H1 (cell line): ENCODE results near the gene WNT1. TPM values are rescaled to one million over a fixed set of nuclear protein-coding genes. Genes with fewer than 3 reads are reported as not detected.
A peak's percentile ranks its signal among the peaks of the same experiment; 100 is the strongest.

ENCODE experiments used
- ASH2L ChIP-seq: fragments of 200-600, 300-600 bp; sonication (generic); IDR thresholded peaks from one replicate; pipeline ENCODE4 v1.7.1; 2017; ENCODE audit warnings: low read length
- BACH1 ChIP-seq: IDR thresholded peaks from 2 replicates; pipeline ENCODE4 v1.6.1; 2012; ENCODE audit warnings: low read length, improper control_type of control experiment
- BCL11A ChIP-seq, 2 experiments: IDR thresholded peaks; one replicate each; pipeline ENCODE4 v1.6.1; 2011; ENCODE audit warnings: low read depth in 2 of 2, low read length in 2 of 2, mild to moderate bottlenecking in 2 of 2
- BRCA1 ChIP-seq: IDR thresholded peaks from 2 replicates; pipeline ENCODE4 v1.6.1; 2012; ENCODE audit warnings: low read depth, low read length, improper control_type of control experiment
- CBX5 ChIP-seq: fragments of 300-800, 300-1000 bp; sonication (generic); IDR thresholded peaks from 2 replicates; pipeline ENCODE4 v1.7.1; 2016; ENCODE audit warnings: antibody characterized with exemption, low read length, low read depth
- CREB1 ChIP-seq: IDR thresholded peaks from 2 replicates; pipeline ENCODE4 v1.6.1; 2012; ENCODE audit warnings: inconsistent platforms
- CTBP2 ChIP-seq: IDR thresholded peaks from 2 replicates; pipeline ENCODE4 v1.7.0; 2011; ENCODE audit warnings: borderline replicate concordance, mild to moderate bottlenecking, moderate library complexity, mixed read lengths, low read length; ENCODE audit not compliant: insufficient read depth, insufficient read length
- GABPA ChIP-seq: IDR thresholded peaks from 2 replicates; pipeline ENCODE4 v1.6.1; 2011; ENCODE audit warnings: mild to moderate bottlenecking, low read length, moderate library complexity, borderline replicate concordance; ENCODE audit not compliant: insufficient read depth
- JUN ChIP-seq: IDR thresholded peaks from 2 replicates; pipeline ENCODE4 v1.6.1; 2011; ENCODE audit warnings: low read depth, mild to moderate bottlenecking, improper control_type of control experiment, low read length
- KDM1A ChIP-seq: fragments of 200-600, 300-600 bp; sonication (generic); IDR thresholded peaks from 2 replicates; pipeline ENCODE4 v1.7.1; 2016; ENCODE audit warnings: mild to moderate bottlenecking, low read length, borderline replicate concordance
- KDM4A ChIP-seq: IDR thresholded peaks from one replicate; pipeline ENCODE4 v1.7.1; 2012; ENCODE audit warnings: low read depth, mild to moderate bottlenecking, moderate library complexity, low read length, inconsistent platforms; ENCODE audit not compliant: severe bottlenecking
- KDM5A ChIP-seq: fragments of 200-600 bp; IDR thresholded peaks from 2 replicates; pipeline ENCODE4 v1.7.1; 2012; ENCODE audit warnings: mild to moderate bottlenecking, low read length, inconsistent platforms, mixed read lengths
- RBBP5 ChIP-seq: IDR thresholded peaks from 2 replicates; pipeline ENCODE4 v1.7.1; 2012; ENCODE audit warnings: low read depth, mild to moderate bottlenecking, inconsistent platforms, low read length, moderate library complexity, borderline replicate concordance
- RXRA ChIP-seq: IDR thresholded peaks from 2 replicates; pipeline ENCODE4 v1.6.1; 2011; ENCODE audit warnings: low read depth, mild to moderate bottlenecking, low read length, moderate library complexity; ENCODE audit not compliant: insufficient read depth
- SIN3A ChIP-seq, 2 experiments: IDR thresholded peaks in 1 of 2; conservative IDR thresholded peaks in 1 of 2; 2 replicates each; pipeline ENCODE4 v1.6.1; 2011 to 2012; ENCODE audit warnings: low read length in 2 of 2, improper control_type of control experiment in 1 of 2, low read depth in 1 of 2, mild to moderate bottlenecking in 1 of 2
- SIRT6 ChIP-seq: IDR thresholded peaks from one replicate; pipeline ENCODE4 v1.7.1; 2012; ENCODE audit warnings: low read length, inconsistent platforms
- SIX5 ChIP-seq: IDR thresholded peaks from 2 replicates; pipeline ENCODE4 v1.6.1; 2011; ENCODE audit warnings: mild to moderate bottlenecking, low read depth, low read length
- SP2 ChIP-seq: IDR thresholded peaks from 2 replicates; pipeline ENCODE4 v1.6.1; 2012; ENCODE audit warnings: mild to moderate bottlenecking, low read length, inconsistent platforms
- SP4 ChIP-seq: IDR thresholded peaks from 2 replicates; pipeline ENCODE4 v1.6.1; 2012; ENCODE audit warnings: low read length, inconsistent platforms
- SRF ChIP-seq: IDR thresholded peaks from 2 replicates; pipeline ENCODE4 v1.6.1; 2011; ENCODE audit warnings: mild to moderate bottlenecking, low read depth, low read length, moderate library complexity
- SUZ12 ChIP-seq: fragments of 200-600 bp; sonication (generic); IDR thresholded peaks from 2 replicates; pipeline ENCODE4 v1.6.1; 2012; ENCODE audit warnings: mild to moderate bottlenecking, inconsistent platforms, low read length, moderate library complexity, mixed read lengths
- TAF1 ChIP-seq: IDR thresholded peaks from 2 replicates; pipeline ENCODE4 v1.6.1; 2011; ENCODE audit warnings: mild to moderate bottlenecking, low read depth, low read length
- TBP ChIP-seq: IDR thresholded peaks from 2 replicates; pipeline ENCODE4 v1.6.1; 2011; ENCODE audit warnings: low read depth, low read length, improper control_type of control experiment
- TEAD4 ChIP-seq: IDR thresholded peaks from 2 replicates; pipeline ENCODE4 v1.6.1; 2012; ENCODE audit warnings: low read depth, low read length, inconsistent platforms, mixed read lengths
- polyA plus RNA-seq, 7 experiments: library from polyadenylated mRNA; depleted of rRNA in 3 of 7; stranded (reverse) in 5 of 7; unstranded in 2 of 7; fragments of >200 nt in 5 of 7; fragments of 200-250 nt in 2 of 7; gene quantifications; 1 replicate in 5 of 7; 2 replicates in 1 of 7; 4 replicates in 1 of 7; pipeline versions ENCODE4 v1.2.1 to v1.2.3, GENCODE V29; 2011 to 2013; ENCODE audit warnings: missing spikeins in 2 of 7, mixed read lengths in 2 of 7
- total RNA-seq: library from RNA; stranded (reverse); fragmentation: NEBNext Ultra II Directional; extraction: Animal tissue kit (Norgen Biotek cat#: 25700); gene quantifications from 2 replicates; pipeline ENCODE4 v1.2.1, GENCODE V29; 2021

The WNT1 gene
- total and polyA plus RNA-seq, 2 of the 8 experiments (the other 6 are each of a cell fraction or from before 2014, with no cell fraction given) = not detected

GRCh38 chr12:48996794-48997718 is 18.9 kb downstream of the WNT1 start (continued):
- TF ChIP-seq SIX5 (no peak), TAF1 (no peak), GABPA (no peak), BCL11A (IDR thresholded peaks at IDR 0.05; ENCODE audit: low read depth in 2 of 2, low read length in 2 of 2) (no peak), KDM1A (no peak), SIRT6 (no peak), JUN (no peak), ASH2L (peak; percentile 28), TBP (no peak), CBX5 (no peak), SIN3A (conservative IDR thresholded peaks at IDR 0.05 in 1 of 2, IDR thresholded peaks at IDR 0.05 in 1 of 2; ENCODE audit: low read depth in 1 of 2, low read length in 2 of 2) (no peak), KDM4A (peak; percentile 33), BACH1 (no peak), SUZ12 (peak; percentile 90), CREB1 (no peak), RXRA (no peak), KDM5A (no peak), SP2 (no peak), SRF (no peak), SP4 (no peak), RBBP5 (no peak; the same call in 1 of the 2 replicates), TEAD4 (no peak), BRCA1 (no peak), CTBP2 (no peak)
- TF ChIP-seq, all 59 proteins: peak for 9
